Endodermal cell (in vitro differentiated cells): ENCODE data around the gene ATAD1. TPM values are rescaled to one million over a fixed set of nuclear protein-coding genes. Genes with fewer than 3 reads are reported as not detected.

Experiments
- DNase-seq: peaks from one replicate; pipeline ENCODE4 v3.0.0-alpha.2; 2017
- H3K27ac ChIP-seq: 2 replicates; pipeline ENCODE4 v1.5.1; 2013; ENCODE audit warnings: mild to moderate bottlenecking, low read depth, low read length, moderate library complexity
- H3K27me3 ChIP-seq: 2 replicates; pipeline ENCODE4 v1.6.1; 2013; ENCODE audit warnings: mild to moderate bottlenecking, low read length, moderate library complexity; ENCODE audit not compliant: insufficient read depth, control insufficient read depth, poor library complexity, severe bottlenecking
- H3K36me3 ChIP-seq: 2 replicates; pipeline ENCODE4 v1.7.0; 2013; ENCODE audit warnings: mild to moderate bottlenecking, low read length, moderate library complexity; ENCODE audit not compliant: control insufficient read depth, insufficient read depth
- H3K4me1 ChIP-seq: one replicate; pipeline ENCODE4 v1.7.0; 2013; ENCODE audit warnings: low read length; ENCODE audit not compliant: control insufficient read depth, insufficient read depth
- H3K4me3 ChIP-seq: 2 replicates; pipeline ENCODE4 v1.5.1; 2013; ENCODE audit warnings: mild to moderate bottlenecking, low read length, moderate library complexity
- H3K9ac ChIP-seq: 2 replicates; pipeline ENCODE4 v1.6.1; 2013; ENCODE audit warnings: mild to moderate bottlenecking, low read length, moderate library complexity; ENCODE audit not compliant: poor library complexity, severe bottlenecking; ENCODE audit errors: extremely low read depth
- H3K9me3 ChIP-seq: 2 replicates; pipeline ENCODE4 v1.6.1; 2013; ENCODE audit warnings: mild to moderate bottlenecking, low read length, moderate library complexity; ENCODE audit not compliant: control insufficient read depth
- H3K27ac Mint-ChIP-seq: 2 replicates; pipeline ENCODE4 v1.8.0; 2020; ENCODE audit warnings: mixed read lengths
- H3K27me3 Mint-ChIP-seq: 2 replicates; pipeline ENCODE4 v1.8.0; 2021; ENCODE audit warnings: mild to moderate bottlenecking, mixed read lengths; ENCODE audit not compliant: insufficient read depth
- H3K36me3 Mint-ChIP-seq: 2 replicates; pipeline ENCODE4 v1.8.0; 2020; ENCODE audit warnings: low read depth, mixed read lengths
- H3K4me1 Mint-ChIP-seq: 2 replicates; pipeline ENCODE4 v1.8.0; 2020; ENCODE audit warnings: mixed read lengths
- H3K4me3 Mint-ChIP-seq: 2 replicates; pipeline ENCODE4 v1.8.0; 2020; ENCODE audit warnings: mild to moderate bottlenecking, moderate library complexity, mixed read lengths
- H3K9me3 Mint-ChIP-seq: 2 replicates; pipeline ENCODE4 v1.8.0; 2020; ENCODE audit warnings: mild to moderate bottlenecking, mixed read lengths
- CTCF ChIP-seq: fragments of 200-600 bp; sonication (generic); conservative IDR thresholded peaks from 2 replicates; pipeline ENCODE4 v1.5.0; 2021; ENCODE audit warnings: antibody characterized with exemption, mild to moderate bottlenecking
- WGBS, 2 experiments: methylation state at CpG; one replicate each; pipeline versions ENCODE4 v1.1.5 to v1.1.7; 2013; ENCODE audit warnings: missing lambda C conversion rate in 2 of 2, mixed read lengths in 1 of 2; ENCODE audit not compliant: insufficient coverage in 1 of 2, insufficient read length in 1 of 2; 5-methylcytosine and 5-hydroxymethylcytosine counted together
- total RNA-seq, 2 donors: library from RNA; stranded (reverse); fragmentation: NEBNext Ultra II Directional in 1 of 2; extraction: Animal tissue kit (Norgen Biotek cat#: 25700) in 1 of 2; gene quantifications; 2 replicates in 1 of 2; 3 replicates in 1 of 2; pipeline ENCODE4 v1.2.1, GENCODE V29; 2021

Gene ATAD1
- total RNA-seq, 2 donors from 2014 or later: 55.4 to 68.0 TPM

DNA sequence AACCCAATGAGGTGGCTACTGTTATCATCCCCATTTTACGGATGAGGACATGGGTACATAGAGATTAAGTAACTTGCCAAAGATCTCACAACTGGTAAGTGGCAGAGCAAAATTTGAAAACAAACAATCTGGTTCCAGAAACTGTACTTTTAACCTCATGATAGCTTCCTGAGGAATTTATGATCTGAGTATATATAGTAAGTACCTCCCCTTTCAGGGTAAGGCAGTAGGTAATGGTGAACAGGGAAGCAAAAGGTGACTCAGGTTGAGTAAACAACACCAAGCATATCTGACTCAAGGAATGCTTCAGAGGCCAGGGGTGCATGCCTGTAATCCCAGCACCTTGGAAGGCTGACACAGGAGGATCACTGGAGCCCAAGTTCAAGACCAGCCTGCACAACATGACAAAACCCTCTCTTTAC is 24.2 kb upstream of the ATAD1 start:
- H3K36me3 Mint-ChIP-seq: no peaks in the 10 kb centered on the region
- H3K4me1 Mint-ChIP-seq: no peaks in the 10 kb centered on the region
- no peak for TF ChIP-seq CTCF
- Histone ChIP-seq H3K9me3 (no peaks in the 10 kb centered on the region), H3K4me3 (no peak overlapping the region), H3K36me3 (no peaks in the 10 kb centered on the region), H3K27me3 (no peaks in the 10 kb centered on the region), H3K9ac (no peak overlapping the region), H3K4me1 (no peaks in the 10 kb centered on the region), H3K27ac (no peak overlapping the region)
- H3K9me3 Mint-ChIP-seq: no peaks in the 10 kb centered on the region
- H3K4me3 Mint-ChIP-seq: no peak overlapping the region
- no peak overlapping the region for H3K27ac Mint-ChIP-seq
- no peak for DNase-seq
- WGBS, 2 experiments: 96 to 100% methylated on average over 1 of the region's 1 CpG
- no peaks in the 10 kb centered on the region for H3K27me3 Mint-ChIP-seq

DNA sequence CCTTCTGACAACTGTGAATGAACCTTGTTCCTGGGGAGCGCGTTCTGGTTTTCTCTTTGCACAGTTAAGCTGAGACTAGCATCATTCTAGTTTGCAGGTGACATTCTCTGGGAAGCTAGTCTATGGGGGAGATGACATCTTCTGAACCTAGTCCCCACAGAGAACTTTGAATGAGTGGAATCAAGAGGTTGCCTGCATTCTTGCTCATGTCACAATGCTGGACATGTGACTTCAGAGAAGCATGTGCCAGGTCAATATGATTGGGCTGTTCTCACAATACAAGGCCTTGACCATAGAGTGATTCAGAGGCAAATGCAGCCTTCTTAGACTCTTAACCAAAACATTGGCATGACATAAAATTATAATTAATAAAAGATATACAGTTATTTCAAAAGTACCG is 23.2 kb upstream of the ATAD1 start:
- Histone ChIP-seq H3K4me1 (no peaks in the 10 kb centered on the region), H3K36me3 (no peaks in the 10 kb centered on the region), H3K9me3 (no peaks in the 10 kb centered on the region), H3K9ac (no peak overlapping the region), H3K4me3 (no peak overlapping the region), H3K27me3 (no peaks in the 10 kb centered on the region), H3K27ac (no peak overlapping the region)
- DNase-seq: no peak
- H3K36me3 Mint-ChIP-seq: no peaks in the 10 kb centered on the region
- no peaks in the 10 kb centered on the region for H3K9me3 Mint-ChIP-seq
- no peaks in the 10 kb centered on the region for H3K4me1 Mint-ChIP-seq
- WGBS, 2 experiments: 99 to 100% methylated on average over 2 to 3 of the region's 3 CpGs
- H3K27ac Mint-ChIP-seq: no peak overlapping the region
- no peak for TF ChIP-seq CTCF
- no peaks in the 10 kb centered on the region for H3K27me3 Mint-ChIP-seq
- H3K4me3 Mint-ChIP-seq: no peak overlapping the region

DNA sequence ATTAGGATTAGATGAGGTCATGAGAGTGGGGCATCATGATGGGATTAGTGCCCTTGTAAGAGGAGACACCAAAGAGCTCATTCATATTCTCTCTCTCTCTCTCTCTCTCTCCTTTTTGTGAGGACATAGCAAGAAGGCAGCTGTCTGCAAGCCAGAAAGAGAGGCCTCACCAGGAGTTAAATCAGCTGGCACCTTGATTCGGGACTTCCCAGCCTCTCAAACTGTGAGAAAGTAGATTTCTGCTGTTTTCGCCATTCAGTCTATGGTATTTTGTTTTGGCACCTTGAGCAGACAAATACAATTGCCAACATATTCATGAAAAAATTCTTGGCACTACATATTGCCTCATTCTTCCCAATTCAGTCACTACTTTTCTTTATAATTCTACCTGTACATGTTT is 20.6 kb upstream of the ATAD1 start:
- Mint-ChIP-seq H3K9me3 (no peaks in the 10 kb centered on the region), H3K27ac (no peak overlapping the region), H3K4me1 (no peaks in the 10 kb centered on the region), H3K36me3 (no peaks in the 10 kb centered on the region), H3K4me3 (no peak overlapping the region), H3K27me3 (no peaks in the 10 kb centered on the region)
- H3K36me3 ChIP-seq: no peaks in the 10 kb centered on the region
- H3K4me3 ChIP-seq: no peak overlapping the region
- DNase-seq: no peak
- H3K4me1 ChIP-seq: no peaks in the 10 kb centered on the region
- H3K27me3 ChIP-seq: no peaks in the 10 kb centered on the region
- WGBS, 2 experiments: 94 to 100% methylated on average over 1 to 2 of the region's 2 CpGs
- no peaks in the 10 kb centered on the region for H3K9me3 ChIP-seq
- TF ChIP-seq CTCF: no peak
- no peak overlapping the region for H3K9ac ChIP-seq
- no peak overlapping the region for H3K27ac ChIP-seq
